HG03469 (cell line): Measurements from ENCODE around the gene DRAM1.
A peak's percentile ranks its signal among the peaks of the same experiment; 100 is the strongest.
"Not testable (repeated sequence)": the region's sequence is repeated elsewhere in the genome, so short reads cannot be mapped to it uniquely, and the experiment has no call there.

Experiments used
- ATAC-seq: cut with Tn5 transposase; IDR thresholded peaks from one replicate; pipeline ENCODE4 v1.9.1; 2021; ENCODE audit warnings: mild to moderate bottlenecking, moderate library complexity, moderate number of reproducible peaks; ENCODE audit not compliant: unreplicated experiment

Gene DRAM1, protein sequence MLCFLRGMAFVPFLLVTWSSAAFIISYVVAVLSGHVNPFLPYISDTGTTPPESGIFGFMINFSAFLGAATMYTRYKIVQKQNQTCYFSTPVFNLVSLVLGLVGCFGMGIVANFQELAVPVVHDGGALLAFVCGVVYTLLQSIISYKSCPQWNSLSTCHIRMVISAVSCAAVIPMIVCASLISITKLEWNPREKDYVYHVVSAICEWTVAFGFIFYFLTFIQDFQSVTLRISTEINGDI

DNA sequence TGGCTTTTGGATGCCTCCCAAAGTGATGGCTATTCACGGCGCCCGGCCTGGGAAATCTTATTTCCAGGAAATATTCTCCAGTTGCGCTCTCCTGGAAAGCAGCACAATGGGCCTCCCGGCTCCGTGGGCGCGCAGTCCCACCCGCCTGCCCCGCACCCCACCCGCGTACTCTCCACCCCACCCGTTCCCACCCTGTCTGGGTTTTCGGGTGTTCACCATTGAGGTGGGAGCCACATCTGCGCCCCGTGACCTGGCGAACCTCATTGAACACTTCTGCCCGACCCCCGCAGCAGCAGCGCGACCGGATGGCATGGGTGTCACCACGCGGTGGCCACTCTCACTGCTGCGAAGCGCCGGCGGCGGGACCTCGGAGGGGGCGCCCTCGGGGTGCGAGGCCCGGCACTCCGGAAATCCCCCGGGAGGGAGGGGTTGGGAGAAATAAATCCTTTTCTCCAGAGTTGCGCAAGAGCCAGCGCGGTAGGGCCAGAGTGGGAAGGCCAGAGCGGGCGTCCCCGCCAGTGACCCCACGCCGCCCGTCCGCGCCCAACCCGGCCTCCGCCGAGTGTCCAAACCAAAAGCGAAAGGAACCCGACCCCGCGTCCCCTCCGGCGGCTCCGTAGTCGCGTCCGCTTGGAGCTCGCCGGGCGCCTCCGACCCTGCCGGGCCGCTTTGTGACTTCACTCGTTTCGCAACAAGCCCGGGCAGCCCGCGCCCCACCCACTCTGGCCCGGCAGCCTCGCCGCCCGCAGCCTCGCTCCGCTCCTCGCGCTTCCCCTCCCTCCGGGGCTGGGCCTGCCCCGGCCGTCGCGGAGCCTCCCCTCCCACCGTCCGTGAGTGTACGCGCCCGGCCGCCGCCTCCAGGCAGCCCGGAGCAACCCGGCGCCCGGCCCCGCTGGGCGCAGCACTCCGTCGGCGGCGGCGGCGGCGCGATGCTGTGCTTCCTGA is at the start of gene DRAM1:
DRAM1 (plus strand) TSS at position 720 of the 945 bp plus-strand sequence; CDS start at position 930, 210 bp downstream.
- ATAC-seq: peak; percentile 73

GRCh38 chr12:101828463-101829196 is 48.8 kb upstream of the DRAM1 start:
- no peak for ATAC-seq

DNA sequence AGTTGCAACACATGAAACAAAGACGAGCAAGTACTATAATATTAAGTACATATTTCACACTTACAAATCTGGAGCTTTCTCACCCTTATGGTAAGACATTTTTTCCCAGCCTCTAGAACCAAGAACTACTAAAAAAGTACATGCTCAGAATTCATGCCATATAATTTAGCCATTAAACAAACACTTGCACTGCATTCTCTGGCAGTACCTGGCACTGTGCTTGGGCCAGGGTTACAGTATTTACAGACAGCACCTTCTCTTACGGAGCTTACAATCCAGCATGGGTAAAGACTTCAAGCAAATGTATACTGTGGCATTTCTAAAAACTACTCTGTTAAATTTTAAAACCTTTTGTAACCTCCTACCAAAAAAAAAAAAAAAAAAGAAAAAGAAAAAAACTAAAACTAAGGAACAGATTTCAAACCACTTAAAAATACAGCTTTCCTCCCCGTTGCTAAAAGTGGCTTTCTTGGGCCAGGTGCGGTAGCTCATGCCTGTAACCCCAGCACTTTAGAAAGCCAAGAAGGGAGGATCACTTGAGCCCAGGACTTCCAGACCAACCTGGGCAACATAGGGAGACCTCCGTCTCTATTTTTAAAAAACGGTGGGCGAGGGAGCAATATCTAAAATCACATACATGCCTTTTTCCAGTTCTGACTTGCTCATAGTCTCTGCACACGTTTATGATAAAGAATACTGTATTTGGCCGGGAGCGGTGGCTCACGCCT is 47.6 kb upstream of the DRAM1 start:
- no peak for ATAC-seq

DNA sequence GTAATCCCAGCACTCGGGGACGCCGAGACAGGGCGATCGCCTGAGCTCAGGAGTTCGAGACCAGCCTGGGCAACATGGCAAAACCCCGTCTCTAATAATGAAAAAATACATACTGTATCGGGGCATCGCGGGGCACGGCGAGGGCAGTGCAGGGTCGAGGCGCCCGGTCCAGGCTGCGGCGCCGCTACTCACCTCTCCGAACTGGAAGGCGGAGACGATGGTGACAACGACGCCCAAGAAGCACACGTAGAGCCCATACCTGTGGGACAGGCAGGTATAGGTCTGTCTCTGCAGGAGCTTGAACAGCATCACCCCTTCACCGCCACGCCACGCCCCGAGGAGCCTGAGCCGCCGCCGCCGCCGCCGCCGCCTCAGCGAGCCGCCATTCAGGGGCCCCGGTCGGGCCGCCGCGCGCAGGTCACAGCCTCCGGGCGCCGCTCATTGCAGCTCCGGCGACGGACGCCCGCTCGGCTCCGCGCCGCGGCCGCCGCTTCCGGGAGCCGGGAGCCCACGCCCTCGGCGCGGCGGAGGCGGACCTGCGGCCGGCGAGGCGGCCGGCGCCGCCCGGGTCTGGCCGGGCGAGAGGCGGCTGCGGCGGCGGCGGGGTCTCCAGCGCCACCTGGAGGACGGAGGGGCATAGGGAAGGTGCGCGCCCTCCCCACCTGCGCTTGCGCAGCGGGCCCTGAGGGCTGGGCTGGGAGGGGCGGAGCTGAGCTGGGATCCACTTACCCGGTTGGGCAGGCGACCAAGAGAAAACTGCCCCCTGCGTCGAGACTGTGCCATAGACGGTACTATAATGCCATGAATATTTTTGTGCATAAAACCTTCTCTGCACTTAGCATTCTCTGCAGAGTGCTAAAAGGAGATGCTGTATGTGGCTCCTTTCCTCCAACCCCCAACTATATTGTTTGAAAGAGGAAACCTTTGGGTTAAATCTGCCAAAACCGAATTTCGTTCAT is 46.7 kb upstream of the DRAM1 start, which contains the start of gene GNPTAB:
GNPTAB (minus strand) TSS at position 593 of the 959 bp plus-strand sequence; CDS start at position 309, 284 bp downstream.
- ATAC-seq: peak; percentile 81

DNA sequence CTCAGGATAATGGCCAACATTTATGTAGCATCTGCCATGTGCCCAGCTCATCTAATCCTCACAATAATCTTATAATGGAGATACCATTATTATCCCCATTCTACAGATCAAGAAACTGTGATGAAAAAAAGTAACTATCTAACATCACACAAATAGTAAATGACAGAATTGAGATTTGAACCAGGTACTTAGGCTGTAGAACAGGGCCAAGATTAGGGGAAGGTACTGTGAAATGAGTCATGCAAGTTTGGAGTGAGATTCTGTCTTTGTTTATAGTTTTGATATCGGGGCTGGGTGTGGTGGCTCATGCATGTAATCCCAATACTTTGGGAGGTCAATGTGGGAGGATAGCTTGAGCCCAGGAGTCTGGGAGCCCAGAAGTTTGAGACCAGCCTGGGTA is 45.4 kb upstream of the DRAM1 start:
- no peak for ATAC-seq

DNA sequence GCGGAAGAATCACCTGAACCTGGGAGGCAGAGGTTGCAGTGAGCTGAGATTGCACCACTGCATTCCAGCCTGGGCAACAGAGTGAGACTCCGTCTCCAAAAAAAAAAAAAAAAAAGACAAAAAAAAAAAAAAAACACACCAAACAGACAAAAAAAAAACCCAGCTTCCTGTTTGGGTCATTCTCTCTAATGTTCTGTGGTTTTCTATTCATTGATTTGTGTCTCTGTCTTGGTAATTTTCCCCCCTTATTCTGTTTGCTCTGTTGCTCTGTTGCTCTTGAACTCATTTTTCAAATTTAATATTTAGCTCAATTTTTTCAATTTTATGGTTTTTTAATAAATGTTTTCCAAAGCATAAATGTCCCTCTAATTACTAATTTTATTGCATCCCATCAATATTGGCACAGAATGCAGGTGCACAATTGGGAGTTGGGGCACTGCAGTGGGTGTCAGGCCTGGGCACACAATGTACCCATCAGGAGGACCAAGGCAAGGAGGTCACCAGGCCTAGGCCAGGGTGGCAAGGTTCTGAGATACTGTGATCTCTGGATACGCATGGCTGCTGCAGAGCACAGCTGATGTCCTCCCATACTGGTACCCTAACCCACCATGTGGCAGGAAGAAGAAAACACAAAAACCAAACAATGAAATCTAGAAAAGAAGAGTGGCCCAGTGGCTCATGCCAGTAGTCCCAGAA is 38.6 kb upstream of the DRAM1 start:
- ATAC-seq: peak; percentile 44

- ATAC-seq: no peak
Measured at GRCh38 chr12:101839324-101840283, 37.8 kb upstream of the DRAM1 start.

GRCh38 chr12:101841069-101841468 is 36.3 kb upstream of the DRAM1 start:
- ATAC-seq: no peak

- no peak for ATAC-seq
Measured at GRCh38 chr12:101845137-101845711, 32.2 kb upstream of the DRAM1 start.

DNA sequence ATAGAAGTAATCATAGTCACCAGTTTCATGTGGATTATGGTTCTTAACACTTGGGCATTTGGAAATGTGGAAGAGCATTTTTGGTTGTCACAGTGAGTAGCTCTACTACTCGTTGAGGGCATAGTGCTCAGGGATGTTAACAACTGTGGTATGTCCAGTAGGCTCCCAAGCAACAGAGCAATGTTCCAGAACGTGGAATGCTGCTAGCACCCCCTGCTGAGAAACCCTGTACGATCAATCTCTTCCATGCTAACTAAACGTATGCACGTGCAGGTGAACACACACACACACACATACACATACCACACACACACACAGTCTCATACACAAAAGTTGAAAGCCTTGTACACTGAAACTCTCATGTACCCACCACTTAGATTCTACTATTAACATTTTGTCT is 30.1 kb upstream of the DRAM1 start:
- ATAC-seq: no peak

DNA sequence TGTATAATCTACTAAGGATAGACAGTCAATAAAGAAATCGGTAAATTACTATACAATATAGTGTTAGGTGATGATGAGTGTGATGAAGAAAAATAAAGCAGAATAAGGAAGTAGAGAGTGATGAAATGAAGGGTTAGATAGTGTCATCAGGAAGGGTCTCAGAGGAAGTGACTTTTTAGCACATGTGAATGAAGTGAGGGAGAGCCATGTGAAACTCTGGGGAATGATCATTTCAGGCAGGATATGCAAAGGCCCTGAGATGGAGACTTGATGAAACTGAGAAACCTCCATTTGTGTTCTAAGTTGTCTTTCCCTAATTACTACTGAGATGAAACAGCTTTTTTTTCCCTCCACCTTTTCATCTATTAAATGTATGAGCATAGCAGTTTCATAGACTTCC is 27.2 kb upstream of the DRAM1 start:
- ATAC-seq: no peak

- no peak for ATAC-seq
Measured at GRCh38 chr12:101852998-101853397, 24.4 kb upstream of the DRAM1 start.

DNA sequence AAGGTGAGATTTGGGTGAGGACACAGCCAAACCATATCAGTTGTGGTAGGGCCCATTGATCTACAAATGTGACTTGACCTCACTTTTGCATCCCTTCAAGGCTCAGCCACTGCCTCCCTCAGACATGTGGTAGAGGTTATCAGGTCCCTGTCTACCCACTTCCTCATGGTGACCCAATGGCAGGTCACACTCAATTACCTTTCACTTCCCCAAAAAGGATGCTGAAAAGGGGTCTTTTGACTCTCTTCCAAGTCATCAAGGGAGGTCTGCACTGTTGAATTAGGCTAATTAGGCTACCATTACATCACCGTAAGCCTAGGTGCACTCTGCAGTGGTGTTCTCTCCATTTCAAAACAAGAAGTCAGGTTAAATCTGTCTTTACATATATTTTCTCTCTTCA is 22.6 kb upstream of the DRAM1 start:
- ATAC-seq: peak; percentile 37

GRCh38 chr12:101855364-101855884 is 22.0 kb upstream of the DRAM1 start:
- no peak for ATAC-seq

DNA sequence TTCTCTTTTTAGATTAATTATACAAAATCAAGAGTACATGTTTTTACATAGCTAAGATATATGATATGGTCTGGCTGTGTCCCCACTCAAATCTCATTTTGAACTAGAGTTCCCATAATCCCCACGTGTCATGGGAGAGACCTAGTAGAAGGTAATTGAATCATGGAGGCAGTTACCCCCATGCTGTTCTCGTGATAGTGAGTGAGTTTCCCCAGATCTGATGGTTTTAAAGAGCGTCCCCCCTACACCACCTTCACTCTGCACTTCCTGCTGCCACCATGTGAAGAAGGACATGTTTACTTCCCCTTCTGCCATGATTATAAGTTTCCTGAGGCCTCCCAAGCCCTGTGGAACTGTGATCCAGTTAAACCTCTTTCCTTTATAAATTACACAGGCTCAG is 21.4 kb upstream of the DRAM1 start:
- ATAC-seq: no peak

- ATAC-seq: not testable (repeated sequence)
Measured at GRCh38 chr12:101856614-101857013, 20.8 kb upstream of the DRAM1 start.

DNA sequence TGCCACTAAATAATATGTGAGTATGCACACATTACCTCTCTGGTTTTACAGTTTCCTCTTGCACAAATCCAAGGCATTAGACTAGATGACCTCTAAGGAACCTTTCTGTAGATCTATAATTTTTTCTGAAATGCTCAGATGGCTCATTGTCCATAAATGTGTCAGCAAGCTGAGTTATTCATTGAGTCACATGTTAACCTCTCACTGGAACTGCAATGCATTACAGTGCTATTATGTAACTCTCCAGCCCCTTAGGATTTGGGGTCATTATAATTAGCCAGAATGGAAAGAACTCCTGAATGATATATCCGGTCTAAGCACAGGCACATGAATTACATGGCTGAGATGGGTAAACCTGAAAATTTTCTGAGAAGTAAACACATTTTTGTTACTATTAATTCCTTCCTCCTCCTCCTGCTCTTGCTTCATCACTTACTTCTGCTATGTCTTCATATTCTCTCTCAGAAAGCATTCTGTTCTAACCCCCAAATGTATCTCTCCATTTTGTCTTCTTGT is 20.3 kb upstream of the DRAM1 start:
- peak; percentile 39 for ATAC-seq
